ENCODE data around the gene LAMC1.

GRCh38 chr1:183090391-183091006 lies 67.3 kb downstream of the LAMC1 start:
- TF ChIP-seq CTCF (conservative IDR thresholded peaks at IDR 0.05; ENCODE audit: low read depth, low read length) (no peak), EZH2 (IDR thresholded peaks at IDR 0.05; ENCODE audit: low read length, unreplicated experiment) (no peak), EZH2phosphoT487 (IDR thresholded peaks at IDR 0.05; ENCODE audit: borderline replicate concordance, low read length) (no peak)

All from PC-3 (cell line).